HG03280 (cell line): ENCODE results near the gene ZP1.
"Not testable (repeated sequence)": the region's sequence is repeated elsewhere in the genome, so short reads cannot be mapped to it uniquely, and the experiment has no call there.

ENCODE experiments used
- ATAC-seq: cut with Tn5 transposase; IDR thresholded peaks from one replicate; pipeline ENCODE4 v1.9.1; 2021; ENCODE audit warnings: mild to moderate bottlenecking, moderate library complexity; ENCODE audit not compliant: unreplicated experiment

ZP1 gene

GRCh38 chr11:60906132-60906972 is 39.0 kb downstream of the ZP1 start, which contains the start of gene PRPF19:
PRPF19 (minus strand) TSS chr11:60906585; CDS start chr11:60906382, 203 bp downstream.
- peak; percentile 81 for ATAC-seq

- ATAC-seq = no peak
Measured at GRCh38 chr11:60908803-60909202, 41.5 kb downstream of the ZP1 start.

- ATAC-seq = not testable (repeated sequence)
Measured at GRCh38 chr11:60909680-60910280, 42.4 kb downstream of the ZP1 start.

GRCh38 chr11:60910281-60910687 is 42.9 kb downstream of the ZP1 start:
- peak; percentile 32 for ATAC-seq

- no peak for ATAC-seq
Measured at GRCh38 chr11:60910711-60911380, 43.5 kb downstream of the ZP1 start.

- ATAC-seq = no peak
Measured at GRCh38 chr11:60912223-60912850, 45.0 kb downstream of the ZP1 start.

GRCh38 chr11:60912851-60913528 is 45.6 kb downstream of the ZP1 start:
- no peak for ATAC-seq

GRCh38 chr11:60913793-60914632 is 46.7 kb downstream of the ZP1 start, which contains the start of gene TMEM109:
TMEM109 (plus strand) TSS chr11:60914158; CDS start chr11:60919694, 5,536 bp downstream.
- peak; percentile 45 for ATAC-seq

- ATAC-seq = no peak
Measured at GRCh38 chr11:60914633-60915247, 47.4 kb downstream of the ZP1 start.

GRCh38 chr11:60915248-60915914 is 48.0 kb downstream of the ZP1 start:
- ATAC-seq = peak; percentile 41

- ATAC-seq = no peak
Measured at GRCh38 chr11:60916669-60917206, 49.4 kb downstream of the ZP1 start.

- ATAC-seq = no peak
Measured at GRCh38 chr11:60917267-60917666, 49.9 kb downstream of the ZP1 start.

- no peak for ATAC-seq
Measured at GRCh38 chr11:60918251-60918938, 51.1 kb downstream of the ZP1 start.

GRCh38 chr11:60918939-60919265 is 51.6 kb downstream of the ZP1 start:
- no peak for ATAC-seq

GRCh38 chr11:60919320-60919719 is 52.0 kb downstream of the ZP1 start:
- no peak for ATAC-seq

- no peak for ATAC-seq
Measured at GRCh38 chr11:60919956-60920355, 52.6 kb downstream of the ZP1 start.

GRCh38 chr11:60921259-60921658 is 53.9 kb downstream of the ZP1 start:
- ATAC-seq = no peak

- ATAC-seq = no peak
Measured at GRCh38 chr11:60921777-60922335, 54.5 kb downstream of the ZP1 start.
